Esophagus (tissue), 2 donors: ENCODE data around the gene GLUD1. TPM values are rescaled to one million over a fixed set of nuclear protein-coding genes. Genes with fewer than 3 reads are reported as not detected.
"Not testable (repeated sequence)": the region's sequence is repeated elsewhere in the genome, so short reads cannot be mapped to it uniquely, and the experiment has no call there.

Experiments used
- H3K27ac ChIP-seq, 2 donors: one replicate each; pipeline ENCODE4 v1.5.1; 2013; ENCODE audit warnings: low read depth in 2 of 2, mild to moderate bottlenecking in 2 of 2, inconsistent platforms in 1 of 2, low read length in 1 of 2, moderate library complexity in 1 of 2
- H3K27me3 ChIP-seq, 2 donors: one replicate each; pipeline ENCODE4 v1.6.1; 2013; ENCODE audit warnings: low read length in 2 of 2, control low read depth in 1 of 2, mild to moderate bottlenecking in 1 of 2; ENCODE audit not compliant: insufficient read depth in 2 of 2, control insufficient read depth in 1 of 2
- H3K36me3 ChIP-seq, 2 donors: one replicate each; pipeline ENCODE4 v1.6.1; 2013; ENCODE audit warnings: low read length in 1 of 2; ENCODE audit not compliant: control insufficient read depth in 2 of 2, insufficient read depth in 2 of 2
- H3K4me1 ChIP-seq, 2 donors: one replicate each; pipeline ENCODE4 v1.6.1; 2013; ENCODE audit warnings: low read length in 1 of 2; ENCODE audit not compliant: control insufficient read depth in 2 of 2, insufficient read depth in 2 of 2
- H3K4me3 ChIP-seq, 2 donors: one replicate each; pipeline ENCODE4 v1.5.1; 2013; ENCODE audit warnings: low read length in 2 of 2, mild to moderate bottlenecking in 2 of 2, low read depth in 1 of 2, moderate library complexity in 1 of 2
- H3K9me3 ChIP-seq, 2 donors: one replicate each; pipeline ENCODE4 v1.6.1; 2013; ENCODE audit warnings: mild to moderate bottlenecking in 2 of 2, low read depth in 1 of 2, low read length in 1 of 2, moderate library complexity in 1 of 2; ENCODE audit not compliant: control insufficient read depth in 2 of 2, insufficient read depth in 1 of 2
- WGBS, 2 donors: extraction: QIAGEN DNeasy Blood & Tissue Kit; methylation state at CpG; one replicate each; pipeline ENCODE4 v1.1.7; 2013; 5-methylcytosine and 5-hydroxymethylcytosine counted together
- polyA plus RNA-seq, 2 donors: library from polyadenylated mRNA; stranded (reverse); fragments of 200-250 nt; gene quantifications; one replicate each; pipeline ENCODE4 v1.2.3, GENCODE V29; 2013
- donor health status: healthy with polysubstance abuse.
- donor health status: Bipolar disorder and iron deficiency.

The GLUD1 gene
- polyA plus RNA-seq, 2 donors, result 57.0 to 68.8 TPM

GRCh38 chr10:87009134-87009696 lies 85.4 kb downstream of the GLUD1 start:
- 93 to 94% methylated on average over 15 to 18 of the region's 18 CpGs for WGBS, 2 donors
- not testable (repeated sequence) for H3K27me3 ChIP-seq, H3K4me1 ChIP-seq, H3K4me3 ChIP-seq, H3K9me3 ChIP-seq, H3K27ac ChIP-seq, H3K36me3 ChIP-seq

GRCh38 chr10:87008303-87008702 lies 86.3 kb downstream of the GLUD1 start:
- WGBS, 2 donors, result 71 to 74% methylated on average over 7 of the region's 7 CpGs
- H3K9me3 ChIP-seq, H3K4me1 ChIP-seq, H3K4me3 ChIP-seq, H3K27me3 ChIP-seq, H3K36me3 ChIP-seq: not testable (repeated sequence)
- H3K27ac ChIP-seq, result peak overlapping the region in 1 of 2 donors; percentile 60

GRCh38 chr10:87007674-87008073 lies 87.0 kb downstream of the GLUD1 start:
- WGBS, 2 donors, result 74 to 75% methylated on average over 6 of the region's 6 CpGs
- H3K4me3 ChIP-seq, H3K36me3 ChIP-seq, H3K27ac ChIP-seq, H3K9me3 ChIP-seq, H3K4me1 ChIP-seq, H3K27me3 ChIP-seq: not testable (repeated sequence)

- WGBS, 2 donors, result 17 to 75% methylated on average over 1 of the region's 1 CpG
- not testable (repeated sequence) for H3K27ac ChIP-seq, H3K4me3 ChIP-seq, H3K27me3 ChIP-seq, H3K4me1 ChIP-seq, H3K36me3 ChIP-seq, H3K9me3 ChIP-seq
Observed at GRCh38 chr10:87007124-87007523, 87.5 kb downstream of the GLUD1 start.

GRCh38 chr10:87000491-87000890 lies 94.2 kb downstream of the GLUD1 start:
- Histone ChIP-seq H3K9me3 (no peaks in the 10 kb centered on the region), H3K27me3 (no peaks in the 10 kb centered on the region), H3K27ac (no peak overlapping the region), H3K4me3 (no peak overlapping the region), H3K36me3 (no peaks in the 10 kb centered on the region), H3K4me1 (no peaks in the 10 kb centered on the region)
- WGBS, 2 donors, result 73 to 75% methylated on average over 3 of the region's 3 CpGs

Other genes with a start within 250 kb of the GLUD1 start
- gene MMRN2, start 137.2 kb downstream of the GLUD1 start, polyA plus RNA-seq, result 1 to 10 TPM; 4.1 to 6.4 TPM
- gene SNCG, start 136.2 kb downstream of the GLUD1 start, polyA plus RNA-seq, result 10 to 100 TPM; 19.1 to 74.0 TPM
- 100 to 1,000 TPM; 104 to 437 TPM for gene ADIRF, start 126.4 kb downstream of the GLUD1 start, polyA plus RNA-seq
- 1,000 to 10,000 TPM in 1 of 2 donors, 100 to 1,000 TPM in 1; 503 to 2,365 TPM for gene FAM25A, start 74.5 kb downstream of the GLUD1 start, polyA plus RNA-seq
- 10 to 100 TPM in 1 of 2 donors, 1 to 10 TPM in 1; 10.0 to 10.6 TPM for gene SHLD2, start 363 bp upstream of the GLUD1 start, polyA plus RNA-seq
- 1 to 10 TPM in 1 of 2 donors, under 1 TPM in 1; 0.89 to 1.5 TPM for gene NUTM2A, start 130.6 kb upstream of the GLUD1 start, polyA plus RNA-seq